ENCODE measurements around the gene ZBTB20.

DNA sequence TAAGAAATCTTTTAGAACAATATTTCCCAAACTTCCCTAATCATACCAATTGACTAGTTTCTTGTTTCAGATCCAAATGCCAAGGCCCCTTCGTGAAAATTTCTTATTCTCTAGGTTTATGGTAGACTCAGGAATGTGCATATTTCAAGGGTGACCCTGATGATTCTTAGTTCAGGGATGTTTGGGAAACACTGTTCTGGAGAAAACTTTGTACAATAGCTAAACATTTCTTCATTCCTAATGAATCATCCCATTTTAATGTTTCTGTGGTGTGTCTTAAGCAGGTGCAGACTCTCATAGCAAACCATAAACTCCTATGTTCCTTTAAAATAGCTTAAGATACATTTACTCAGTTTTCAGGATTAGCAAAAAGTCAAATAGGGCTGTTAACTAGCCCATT is 538.8 kb downstream of the ZBTB20 start:
- TF ChIP-seq, protein P1, sequence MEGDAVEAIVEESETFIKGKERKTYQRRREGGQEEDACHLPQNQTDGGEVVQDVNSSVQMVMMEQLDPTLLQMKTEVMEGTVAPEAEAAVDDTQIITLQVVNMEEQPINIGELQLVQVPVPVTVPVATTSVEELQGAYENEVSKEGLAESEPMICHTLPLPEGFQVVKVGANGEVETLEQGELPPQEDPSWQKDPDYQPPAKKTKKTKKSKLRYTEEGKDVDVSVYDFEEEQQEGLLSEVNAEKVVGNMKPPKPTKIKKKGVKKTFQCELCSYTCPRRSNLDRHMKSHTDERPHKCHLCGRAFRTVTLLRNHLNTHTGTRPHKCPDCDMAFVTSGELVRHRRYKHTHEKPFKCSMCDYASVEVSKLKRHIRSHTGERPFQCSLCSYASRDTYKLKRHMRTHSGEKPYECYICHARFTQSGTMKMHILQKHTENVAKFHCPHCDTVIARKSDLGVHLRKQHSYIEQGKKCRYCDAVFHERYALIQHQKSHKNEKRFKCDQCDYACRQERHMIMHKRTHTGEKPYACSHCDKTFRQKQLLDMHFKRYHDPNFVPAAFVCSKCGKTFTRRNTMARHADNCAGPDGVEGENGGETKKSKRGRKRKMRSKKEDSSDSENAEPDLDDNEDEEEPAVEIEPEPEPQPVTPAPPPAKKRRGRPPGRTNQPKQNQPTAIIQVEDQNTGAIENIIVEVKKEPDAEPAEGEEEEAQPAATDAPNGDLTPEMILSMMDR (IDR thresholded peaks at IDR 0.05; ENCODE audit: low read depth, low read length), result no peak
- no peak for TF ChIP-seq EZH2phosphoT487 (IDR thresholded peaks at IDR 0.05; ENCODE audit: low read depth)

Measured in OCI-LY3 (cell line).